HG02642 (cell line): ENCODE results near the gene PSMA5.
"Not testable (repeated sequence)": the region's sequence is repeated elsewhere in the genome, so short reads cannot be mapped to it uniquely, and the experiment has no call there.

Source experiments
- ATAC-seq: cut with Tn5 transposase; IDR thresholded peaks from one replicate; pipeline ENCODE4 v1.9.1; 2021; ENCODE audit warnings: mild to moderate bottlenecking; ENCODE audit not compliant: unreplicated experiment, poor library complexity

The PSMA5 gene

GRCh38 chr1:109434484-109434883, 8.2 kb upstream of the PSMA5 start:
- ATAC-seq, result no peak

- no peak for ATAC-seq
Observed at GRCh38 chr1:109433322-109433721, 7.1 kb upstream of the PSMA5 start.

- no peak for ATAC-seq
Observed at GRCh38 chr1:109432336-109432735, 6.1 kb upstream of the PSMA5 start.

DNA sequence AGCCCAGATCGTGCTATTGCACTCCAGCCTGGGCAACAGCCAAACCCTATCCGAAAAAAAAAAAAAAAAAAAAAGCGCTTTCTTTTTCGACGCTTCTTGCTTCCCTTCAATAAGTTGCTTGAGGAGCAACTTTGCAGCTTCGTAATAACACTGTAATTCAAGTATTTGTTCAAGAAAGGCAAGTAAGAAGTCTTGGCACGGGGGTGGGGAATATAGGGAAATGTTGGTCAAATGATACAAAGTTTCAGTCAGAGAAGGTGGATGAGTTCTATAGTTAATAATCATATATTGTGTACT, 871 bp upstream of the PSMA5 start:
- no peak for ATAC-seq

DNA sequence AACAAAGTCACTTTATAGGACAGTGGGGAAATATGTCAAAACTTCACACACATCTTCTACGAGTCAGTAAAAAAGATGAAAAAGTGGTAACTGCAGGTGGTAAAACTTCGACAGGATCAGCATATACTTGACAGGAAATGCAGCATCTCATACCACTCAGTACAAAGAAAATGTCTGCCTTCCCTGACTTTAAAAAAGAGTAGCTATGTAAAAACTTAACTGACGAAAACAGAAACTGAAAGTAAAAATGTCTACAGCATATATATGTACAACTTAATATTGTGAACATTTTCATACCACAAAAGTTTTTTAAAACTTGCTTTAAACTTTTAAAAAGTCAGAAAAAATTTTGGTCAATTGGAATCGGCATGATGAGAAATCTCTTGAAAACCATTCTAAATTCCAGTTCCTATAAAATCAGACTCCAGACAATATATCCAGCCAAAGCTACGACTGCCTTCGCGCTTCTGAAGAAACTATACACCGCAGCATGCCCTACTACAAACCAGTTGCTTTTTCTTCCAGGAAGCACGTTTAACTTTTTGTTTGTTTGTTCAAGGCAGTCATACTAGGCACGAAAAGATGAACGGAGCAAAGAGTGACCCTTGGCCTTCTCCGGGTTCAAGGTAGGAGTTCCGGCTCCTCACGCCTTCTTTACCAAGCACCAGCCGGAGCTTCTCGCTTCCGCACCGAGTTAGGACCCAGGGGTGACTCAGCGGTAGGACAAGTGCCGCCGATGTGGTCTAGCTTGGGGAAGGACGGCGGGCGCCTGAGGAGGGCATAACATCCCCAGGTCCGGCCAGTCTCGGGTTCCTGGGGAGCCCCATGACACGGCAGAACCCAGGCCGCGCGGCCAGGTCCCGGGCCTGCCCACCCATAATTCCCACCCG, 612 bp downstream of the PSMA5 start:
- ATAC-seq, result peak; percentile 30

GRCh38 chr1:109423498-109423897, 2.8 kb downstream of the PSMA5 start:
- no peak for ATAC-seq

- ATAC-seq, result no peak
Observed at GRCh38 chr1:109412551-109412950, 13.7 kb downstream of the PSMA5 start.

GRCh38 chr1:109404838-109405237, 21.4 kb downstream of the PSMA5 start:
- ATAC-seq, result no peak

DNA sequence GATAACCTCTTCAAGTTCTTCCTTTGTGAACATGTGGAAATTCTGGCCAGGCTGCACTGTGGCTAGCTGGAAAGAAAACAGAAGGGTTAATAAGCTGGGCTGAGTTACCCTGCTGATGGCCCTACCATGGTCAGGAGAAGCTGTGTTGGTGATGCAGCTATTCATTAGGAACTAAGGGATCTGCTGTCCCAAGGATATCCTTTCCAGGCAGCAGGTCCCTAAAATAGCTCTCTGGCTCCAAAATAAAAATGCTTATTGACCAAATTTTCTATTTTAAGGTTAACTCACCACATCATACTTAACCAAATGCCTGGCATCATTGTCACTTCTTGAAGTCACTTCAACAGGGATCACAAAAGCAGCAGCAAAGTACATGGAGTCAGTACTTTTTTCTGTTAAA, 24.2 kb downstream of the PSMA5 start:
- no peak for ATAC-seq

- ATAC-seq, result no peak
Observed at GRCh38 chr1:109400035-109400655, 26.1 kb downstream of the PSMA5 start.

GRCh38 chr1:109399326-109399957, 26.8 kb downstream of the PSMA5 start:
- no peak for ATAC-seq

- ATAC-seq, result no peak
Observed at GRCh38 chr1:109398343-109399225, 27.7 kb downstream of the PSMA5 start.

- peak; percentile 86 for ATAC-seq
Observed at GRCh38 chr1:109397581-109398342, 28.5 kb downstream of the PSMA5 start, which contains the start of gene SORT1. Gene SORT1 (minus strand): TSS chr1:109397918. CDS start chr1:109397892, 26 bp downstream.

GRCh38 chr1:109396871-109397580, 29.2 kb downstream of the PSMA5 start:
- no peak for ATAC-seq

GRCh38 chr1:109396513-109396839, 29.8 kb downstream of the PSMA5 start:
- no peak for ATAC-seq

GRCh38 chr1:109395602-109396512, 30.4 kb downstream of the PSMA5 start:
- ATAC-seq, result no peak

GRCh38 chr1:109395282-109395599, 31.0 kb downstream of the PSMA5 start:
- not testable (repeated sequence) for ATAC-seq

DNA sequence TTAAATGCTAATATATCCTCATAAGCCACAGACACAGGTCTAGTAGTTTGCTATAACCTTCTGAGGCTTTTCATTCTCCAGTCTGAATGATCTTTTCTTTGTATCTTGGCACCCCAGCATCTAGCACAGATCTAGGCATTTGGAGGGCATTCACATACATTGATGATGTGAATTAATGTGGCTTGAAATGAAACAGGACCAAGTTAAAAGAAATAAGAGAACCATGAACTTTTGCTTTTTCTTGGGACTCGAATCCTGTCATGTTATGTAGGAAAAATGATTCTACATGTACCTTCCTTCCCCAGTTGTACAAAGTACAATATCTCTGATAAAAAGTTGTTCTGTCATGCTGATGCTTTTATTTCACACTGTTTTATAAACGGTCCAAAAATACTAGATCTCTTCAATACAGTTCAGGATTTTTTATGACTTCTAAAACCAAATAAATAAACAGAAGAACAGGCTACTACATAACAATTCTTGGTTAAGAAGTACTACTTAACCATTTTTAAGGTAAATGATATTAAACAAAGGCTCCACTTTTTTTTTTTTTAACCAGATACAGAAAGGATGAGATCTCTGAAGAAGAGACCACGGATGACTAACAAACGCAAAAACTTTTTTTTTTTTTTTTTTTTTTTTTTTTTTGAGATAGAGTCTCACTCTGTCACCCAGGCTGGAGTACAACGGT, 31.5 kb downstream of the PSMA5 start:
- ATAC-seq, result no peak
